Right lobe of liver (tissue), 6 donors: ENCODE results near the gene OR2A42. TPM values are rescaled to one million over a fixed set of nuclear protein-coding genes. Genes with fewer than 3 reads are reported as not detected.
"Not testable (repeated sequence)": the region's sequence is repeated elsewhere in the genome, so short reads cannot be mapped to it uniquely, and the experiment has no call there.

Source experiments
- ATAC-seq, 4 donors: fragments of 200-7000 bp; cut with Tn5 transposase; one replicate each; pipeline ENCODE4 v1.9.1; 2020; ENCODE audit warnings: mild to moderate bottlenecking in 4 of 4, moderate library complexity in 4 of 4
- DNase-seq, 3 donors: peaks; one replicate each; pipeline ENCODE4 v3.0.0-alpha.2; 2020
- H3K27ac ChIP-seq, 3 donors: fragments of 200-600 bp; one replicate each; pipeline ENCODE4 v1.8.0; 2022
- H3K27me3 ChIP-seq, 2 donors: fragments of 200-600 bp; one replicate each; pipeline ENCODE4 v1.8.0; 2022
- H3K36me3 ChIP-seq, 4 donors: fragments of 200-600 bp; sonication (generic) in 1 of 4; one replicate each; pipeline versions ENCODE4 v1.5.1 to v1.8.0; 2017 to 2022; ENCODE audit warnings: control low read depth in 1 of 4
- H3K4me1 ChIP-seq, 4 donors: fragments of 200-600 bp; sonication (generic) in 1 of 4; one replicate each; pipeline versions ENCODE4 v1.5.1 to v1.8.0; 2017 to 2022; ENCODE audit warnings: control low read depth in 1 of 4
- H3K4me3 ChIP-seq, 3 donors: fragments of 200-600 bp; one replicate each; pipeline ENCODE4 v1.8.0; 2022
- H3K9me3 ChIP-seq, 4 donors: fragments of 200-600 bp; sonication (generic) in 1 of 4; one replicate each; pipeline versions ENCODE4 v1.5.1 to v1.8.0; 2017 to 2022; ENCODE audit warnings: control low read depth in 1 of 4
- WGBS: methylation state at CpG from one replicate; pipeline ENCODE4 v1.1.6; 2018; ENCODE audit warnings: low coverage, low lambda C conversion rate; ENCODE audit not compliant: insufficient coverage; ENCODE audit errors: missing lambda C conversion rate; 5-methylcytosine and 5-hydroxymethylcytosine counted together
- intact Hi-C, 2 donors: fragments of 100-400 bp; cut with DNase I; formaldehyde crosslinking; loops; one replicate each; pipeline versions ENCODE4 v1.11.2 to v1.14.1; 2022
- long read RNA-seq: library from polyadenylated mRNA; unstranded; transcript quantifications from one replicate; pipeline ENCODE4 v2.0.0, GENCODE V29; 2019
- total RNA-seq, 6 experiments: library from RNA; depleted of rRNA in 2 of 6; stranded (reverse); fragments of >200 nt in 2 of 6; fragmentation: NEBNext Ultra II Directional in 3 of 6; extraction: Animal tissue kit (Norgen Biotek cat#: 25700) in 3 of 6; gene quantifications; one replicate each; pipeline versions ENCODE4 v1.1.0 to v1.2.4, GENCODE V29; 2016 to 2023
- donor health status: DM: no; HTN: yes; CAD: no.
- donor health status: DM: no; HTN: no; CAD: no.
- donor health status: DM: no; HTN: no; CAD: no.
- donor health status: DM: no; HTN: yes; CAD: no.
- donor health status: DM: no; HTN: yes; CAD: no.

The OR2A42 gene, protein sequence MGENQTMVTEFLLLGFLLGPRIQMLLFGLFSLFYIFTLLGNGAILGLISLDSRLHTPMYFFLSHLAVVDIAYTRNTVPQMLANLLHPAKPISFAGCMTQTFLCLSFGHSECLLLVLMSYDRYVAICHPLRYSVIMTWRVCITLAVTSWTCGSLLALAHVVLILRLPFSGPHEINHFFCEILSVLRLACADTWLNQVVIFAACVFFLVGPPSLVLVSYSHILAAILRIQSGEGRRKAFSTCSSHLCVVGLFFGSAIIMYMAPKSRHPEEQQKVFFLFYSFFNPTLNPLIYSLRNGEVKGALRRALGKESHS
- total RNA-seq, result not detected
- long read RNA-seq, result 0 reads

DNA sequence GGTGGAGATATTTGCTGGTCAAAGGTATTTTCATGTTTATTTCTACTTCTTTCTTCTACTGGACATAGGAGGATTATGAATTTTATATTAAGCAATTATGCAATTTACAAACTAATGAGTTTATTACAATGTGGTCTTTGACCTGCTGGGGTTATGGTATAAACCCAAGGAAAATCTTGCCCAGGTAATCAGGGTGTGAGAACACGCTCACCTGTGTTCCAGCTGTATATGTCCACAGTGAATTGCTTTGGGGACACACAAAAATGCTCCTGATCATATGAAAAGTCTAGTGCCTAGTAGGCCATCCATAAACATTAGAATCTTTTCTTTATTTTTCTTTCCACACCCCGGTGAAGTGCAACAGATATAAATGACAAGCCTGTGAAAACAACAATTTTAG is at the start of gene OR2A42:
Gene OR2A42 (minus strand): TSS at position 241 of the 400 bp plus-strand sequence. CDS start 6,762 bp downstream, outside the sequence.
- 86% methylated on average over 1 of the region's 2 CpGs for WGBS
- DNase-seq, H3K4me1 ChIP-seq, H3K4me3 ChIP-seq, H3K27me3 ChIP-seq, H3K36me3 ChIP-seq, intact Hi-C loops, ATAC-seq, H3K9me3 ChIP-seq, H3K27ac ChIP-seq: not testable (repeated sequence)

DNA sequence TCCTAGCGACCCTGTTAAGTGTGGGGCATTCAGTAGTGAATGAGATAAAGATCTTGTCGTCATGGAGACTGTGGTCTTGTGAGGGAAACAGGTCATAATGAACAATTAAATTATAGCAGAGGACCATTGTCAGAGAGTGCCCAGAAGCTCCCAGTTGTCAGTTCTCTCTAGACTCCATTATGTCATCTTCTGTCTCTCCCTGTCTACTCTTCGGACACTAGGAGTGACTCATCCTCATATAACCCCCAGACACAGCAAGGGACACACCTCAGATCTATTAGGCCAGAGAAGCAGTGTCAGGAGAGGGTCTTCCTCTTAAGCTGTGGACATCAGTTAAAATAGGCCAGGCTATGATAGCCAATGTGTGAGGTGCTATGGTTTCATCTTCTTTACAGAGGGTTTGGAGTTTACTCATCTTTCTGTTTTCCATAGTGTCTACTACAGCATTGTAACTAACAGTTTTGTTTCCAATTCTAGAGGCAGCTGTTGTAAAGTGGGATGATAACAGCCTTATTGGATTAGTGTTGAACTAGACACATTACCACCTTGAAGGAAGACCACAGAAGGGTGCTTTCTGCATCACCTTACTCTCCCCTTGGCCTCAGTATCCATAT is 47.9 kb upstream of the OR2A42 start:
- H3K27ac ChIP-seq, ATAC-seq, H3K36me3 ChIP-seq, H3K4me1 ChIP-seq, intact Hi-C loops, H3K4me3 ChIP-seq, H3K9me3 ChIP-seq, DNase-seq, H3K27me3 ChIP-seq: not testable (repeated sequence)
- no CpG with 5 or more reads among the region's 3 CpGs for WGBS

DNA sequence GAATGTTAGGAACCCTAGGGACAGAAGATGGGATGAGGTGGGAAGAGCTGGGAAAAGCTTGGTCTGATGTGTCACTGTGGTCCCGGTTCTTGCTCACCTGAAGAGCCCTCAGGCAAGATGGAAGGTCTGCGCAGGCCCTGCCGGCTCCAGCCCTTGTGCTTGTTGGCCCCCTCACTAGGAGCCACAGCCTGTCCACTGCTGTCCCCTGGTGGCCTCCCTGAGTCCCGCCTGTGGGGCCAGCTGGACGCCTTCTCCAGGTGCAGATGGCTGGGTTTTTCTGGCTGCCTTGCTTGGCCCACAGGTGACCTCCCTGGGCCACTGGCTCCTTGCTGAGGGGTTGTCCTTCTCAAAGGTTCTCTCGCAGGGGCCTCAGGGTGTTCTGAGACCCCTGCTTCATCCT is 44.3 kb upstream of the OR2A42 start:
- no CpG with 5 or more reads among the region's 6 CpGs for WGBS
- H3K27me3 ChIP-seq, DNase-seq, intact Hi-C loops, H3K4me1 ChIP-seq, H3K4me3 ChIP-seq, H3K36me3 ChIP-seq, H3K27ac ChIP-seq, H3K9me3 ChIP-seq: not testable (repeated sequence)
- ATAC-seq, result peak in 2 of 4 donors; percentile 5 to 24

DNA sequence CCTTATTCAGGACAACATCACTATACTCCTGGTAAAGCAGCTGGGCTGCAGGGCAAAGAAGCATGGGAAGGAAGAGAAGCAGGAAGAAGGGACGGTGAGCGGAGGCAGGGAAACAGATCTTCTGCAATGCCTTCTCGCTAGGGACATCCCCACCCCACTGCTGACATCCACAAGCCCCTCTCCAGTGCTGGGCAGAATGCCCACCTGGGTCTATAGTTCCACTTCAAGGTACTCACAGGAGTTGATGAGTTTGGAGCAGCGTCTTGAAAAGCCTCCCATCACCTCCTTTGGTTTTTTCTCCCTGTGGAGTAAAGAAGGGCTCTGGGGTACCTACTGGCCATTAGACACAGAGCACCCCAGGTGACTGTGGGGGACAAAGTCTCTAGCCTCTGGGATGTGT is 43.1 kb upstream of the OR2A42 start:
- H3K9me3 ChIP-seq, H3K4me3 ChIP-seq, H3K27ac ChIP-seq, H3K36me3 ChIP-seq, DNase-seq, H3K4me1 ChIP-seq, intact Hi-C loops, H3K27me3 ChIP-seq: not testable (repeated sequence)
- WGBS, result no CpG with 5 or more reads among the region's 4 CpGs
- ATAC-seq, result peak in 2 of 4 donors; percentile 4

DNA sequence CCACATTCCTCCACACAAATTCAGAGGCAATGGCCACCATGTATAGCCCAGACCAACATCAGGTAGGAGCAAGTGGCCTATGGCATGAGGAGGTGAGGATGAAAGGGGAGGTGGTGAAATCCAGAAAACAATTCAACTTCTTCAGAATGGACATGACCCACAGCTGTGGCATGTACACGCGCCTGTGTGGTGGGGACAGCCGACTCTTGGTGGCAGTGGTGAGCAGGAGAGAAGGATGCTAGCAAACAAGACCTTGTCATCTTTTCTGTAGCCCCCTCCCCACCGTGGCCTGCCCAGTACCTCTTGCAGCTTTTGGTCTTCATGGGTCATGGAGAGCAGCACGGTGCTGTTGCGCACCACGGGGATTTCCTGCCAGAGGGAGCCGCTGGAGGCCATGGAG is 42.6 kb upstream of the OR2A42 start:
- H3K9me3 ChIP-seq, intact Hi-C loops, H3K27ac ChIP-seq, H3K27me3 ChIP-seq, DNase-seq, H3K4me1 ChIP-seq, H3K4me3 ChIP-seq, H3K36me3 ChIP-seq: not testable (repeated sequence)
- no CpG with 5 or more reads among the region's 8 CpGs for WGBS
- peak in 3 of 4 donors; percentile 12 to 22 (median 12) for ATAC-seq

DNA sequence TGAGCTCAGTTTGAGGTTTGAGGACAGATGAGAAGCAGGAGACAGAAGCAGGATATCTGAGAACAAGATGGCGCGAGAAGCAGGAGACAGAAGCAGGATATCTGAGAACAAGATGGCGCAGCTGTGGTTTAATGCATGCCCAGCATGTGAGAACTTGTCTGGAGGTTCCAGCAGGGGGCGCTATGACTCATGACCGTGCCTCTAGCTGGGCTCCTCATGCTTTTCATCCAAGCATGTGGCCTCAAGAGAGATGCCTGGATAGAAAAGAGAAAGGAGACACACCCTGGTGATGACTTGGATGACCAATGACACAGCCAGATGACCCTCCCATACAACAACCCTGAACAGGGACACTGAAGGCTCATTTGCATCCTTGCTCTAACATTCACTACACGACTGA is 40.6 kb upstream of the OR2A42 start:
- DNase-seq, H3K9me3 ChIP-seq, H3K4me1 ChIP-seq, H3K27ac ChIP-seq, intact Hi-C loops, H3K36me3 ChIP-seq, H3K27me3 ChIP-seq, H3K4me3 ChIP-seq: not testable (repeated sequence)
- WGBS, result 96% methylated on average over 3 of the region's 6 CpGs
- peak; percentile 5 to 66 (median 29) for ATAC-seq

DNA sequence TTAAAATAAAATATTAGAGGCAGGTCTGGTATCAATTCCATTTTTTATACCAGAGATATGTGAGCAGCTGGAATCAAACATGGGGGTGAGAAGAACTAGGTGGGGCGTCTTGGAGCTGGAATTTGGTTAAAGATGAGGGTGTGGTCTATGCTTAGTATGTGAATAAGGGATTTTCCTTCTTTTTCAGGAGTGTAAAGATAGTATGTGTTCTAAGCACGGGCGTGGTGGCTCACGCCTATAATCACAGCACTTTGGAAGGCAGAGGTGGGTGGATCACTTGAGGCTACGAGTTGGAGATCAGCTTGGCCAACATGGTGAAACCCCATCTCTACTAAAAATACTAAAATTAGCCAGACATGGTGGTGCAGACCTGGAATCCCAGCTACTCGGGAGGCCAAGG is 35.9 kb upstream of the OR2A42 start:
- no CpG with 5 or more reads among the region's 6 CpGs for WGBS
- H3K4me1 ChIP-seq, ATAC-seq, H3K4me3 ChIP-seq, DNase-seq, H3K9me3 ChIP-seq, H3K27me3 ChIP-seq, H3K27ac ChIP-seq, H3K36me3 ChIP-seq, intact Hi-C loops: not testable (repeated sequence)

DNA sequence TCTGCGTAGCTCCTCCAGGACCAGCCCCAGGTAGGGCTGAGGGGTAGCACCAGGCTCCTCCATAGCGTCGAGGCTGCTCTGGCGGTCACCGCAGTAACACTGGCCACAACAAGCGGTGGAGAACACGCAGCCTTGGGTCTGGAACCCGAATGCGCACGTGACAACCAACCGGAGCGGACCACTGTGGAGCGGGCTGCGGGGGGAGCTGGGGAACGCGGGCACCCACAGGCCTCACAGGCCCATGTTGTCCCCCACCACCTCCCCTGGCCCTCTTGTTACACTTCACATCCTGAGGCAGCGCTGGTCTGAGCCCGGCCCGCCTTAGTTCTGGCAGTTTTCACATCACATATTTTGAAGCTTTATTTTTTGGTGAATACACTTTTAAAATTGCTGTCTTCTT is 29.8 kb upstream of the OR2A42 start, which contains the start of gene CTAGE8:
Gene CTAGE8 (minus strand): TSS at position 101 of the 400 bp plus-strand sequence. CDS start 38 bp downstream, at position 63.
- ATAC-seq, DNase-seq, H3K4me3 ChIP-seq, H3K27me3 ChIP-seq, intact Hi-C loops, H3K36me3 ChIP-seq, H3K9me3 ChIP-seq, H3K4me1 ChIP-seq, H3K27ac ChIP-seq: not testable (repeated sequence)
- WGBS, result no CpG with 5 or more reads among the region's 19 CpGs

DNA sequence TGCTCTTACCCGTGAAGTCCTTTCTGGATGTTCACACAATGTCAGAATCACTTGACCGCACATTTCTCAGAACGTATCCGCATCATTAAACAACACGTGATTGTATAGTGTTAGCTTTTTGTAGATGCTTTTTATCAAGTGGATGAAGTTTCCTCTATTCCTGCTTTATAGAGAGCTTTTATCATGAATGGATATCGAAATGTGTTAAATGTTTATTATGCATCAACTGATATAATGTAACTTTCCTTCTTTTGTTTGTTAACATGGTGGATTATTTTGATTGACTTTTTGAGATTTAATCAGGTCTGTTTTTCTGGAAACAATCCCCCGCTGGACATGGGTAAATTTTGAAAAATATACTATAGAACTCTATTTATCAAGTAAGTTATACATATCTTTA is 25.3 kb upstream of the OR2A42 start, which contains the start of gene OR2A7:
Gene OR2A7 (minus strand): TSS at position 101 of the 400 bp plus-strand sequence. CDS start 5,164 bp downstream, outside the sequence.
- DNase-seq, H3K9me3 ChIP-seq, H3K4me1 ChIP-seq, ATAC-seq, H3K4me3 ChIP-seq, H3K36me3 ChIP-seq, H3K27ac ChIP-seq, H3K27me3 ChIP-seq, intact Hi-C loops: not testable (repeated sequence)
- 98% methylated on average over 5 of the region's 7 CpGs for WGBS

DNA sequence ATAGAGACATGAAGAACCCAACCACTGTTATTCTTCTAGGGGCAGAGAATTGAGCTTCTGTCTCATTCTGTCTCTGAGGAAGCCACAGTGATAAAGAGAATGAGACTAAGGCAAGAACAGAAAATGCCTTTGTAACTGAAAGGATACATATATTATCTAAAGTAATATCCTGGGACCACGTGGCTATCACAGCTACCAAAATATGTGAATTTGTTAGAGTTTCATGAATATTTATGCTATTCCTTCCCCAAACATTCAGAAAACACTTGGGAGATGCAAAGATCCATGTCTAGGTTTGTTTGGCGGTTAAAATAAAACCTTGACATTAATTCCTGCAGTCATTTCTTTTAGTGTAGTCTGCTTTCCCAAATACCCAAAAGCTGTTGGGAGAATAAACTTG is 22.7 kb upstream of the OR2A42 start:
- H3K36me3 ChIP-seq, DNase-seq, H3K9me3 ChIP-seq, intact Hi-C loops, H3K4me1 ChIP-seq, H3K4me3 ChIP-seq, ATAC-seq, H3K27ac ChIP-seq, H3K27me3 ChIP-seq: not testable (repeated sequence)
- WGBS, result no CpG with 5 or more reads among the region's 2 CpGs

DNA sequence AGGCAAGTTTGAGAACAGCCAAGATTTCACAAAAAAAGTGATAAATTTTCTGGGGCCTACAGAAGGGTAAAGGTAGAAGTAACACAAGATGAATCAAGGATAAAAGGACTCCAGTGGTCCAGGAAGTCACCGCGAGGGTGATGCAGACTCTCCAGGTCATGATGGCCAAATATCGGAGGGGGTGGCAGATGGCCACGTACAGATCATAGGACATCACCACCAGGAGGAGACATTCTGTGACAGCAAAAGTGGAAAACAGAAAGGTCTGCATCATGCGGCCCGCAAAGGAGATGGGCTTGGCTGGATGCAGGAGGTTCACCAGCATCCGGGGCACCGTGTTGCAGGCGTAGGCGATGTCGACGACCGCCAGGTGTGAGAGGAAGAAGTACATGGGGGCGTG is 19.7 kb upstream of the OR2A42 start:
- H3K27me3 ChIP-seq, H3K9me3 ChIP-seq, H3K36me3 ChIP-seq, H3K4me1 ChIP-seq, intact Hi-C loops, H3K27ac ChIP-seq, H3K4me3 ChIP-seq, DNase-seq, ATAC-seq: not testable (repeated sequence)
- no CpG with 5 or more reads among the region's 14 CpGs for WGBS
